Activated naive CD8-positive, alpha-beta T cell treated with anti-CD3 and anti-CD28 coated beads, Interleukin-2, amount 50 U/mL, for 16 hours (primary cell): ENCODE results near the gene UBE3D.

Source experiments
- DNase-seq: peaks from one replicate; pipeline ENCODE4 v3.0.0-alpha.2; 2020; ENCODE audit warnings: low read depth, low spot score

UBE3D gene, protein sequence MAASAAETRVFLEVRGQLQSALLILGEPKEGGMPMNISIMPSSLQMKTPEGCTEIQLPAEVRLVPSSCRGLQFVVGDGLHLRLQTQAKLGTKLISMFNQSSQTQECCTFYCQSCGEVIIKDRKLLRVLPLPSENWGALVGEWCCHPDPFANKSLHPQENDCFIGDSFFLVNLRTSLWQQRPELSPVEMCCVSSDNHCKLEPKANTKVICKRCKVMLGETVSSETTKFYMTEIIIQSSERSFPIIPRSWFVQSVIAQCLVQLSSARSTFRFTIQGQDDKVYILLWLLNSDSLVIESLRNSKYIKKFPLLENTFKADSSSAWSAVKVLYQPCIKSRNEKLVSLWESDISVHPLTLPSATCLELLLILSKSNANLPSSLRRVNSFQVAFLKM

DNA sequence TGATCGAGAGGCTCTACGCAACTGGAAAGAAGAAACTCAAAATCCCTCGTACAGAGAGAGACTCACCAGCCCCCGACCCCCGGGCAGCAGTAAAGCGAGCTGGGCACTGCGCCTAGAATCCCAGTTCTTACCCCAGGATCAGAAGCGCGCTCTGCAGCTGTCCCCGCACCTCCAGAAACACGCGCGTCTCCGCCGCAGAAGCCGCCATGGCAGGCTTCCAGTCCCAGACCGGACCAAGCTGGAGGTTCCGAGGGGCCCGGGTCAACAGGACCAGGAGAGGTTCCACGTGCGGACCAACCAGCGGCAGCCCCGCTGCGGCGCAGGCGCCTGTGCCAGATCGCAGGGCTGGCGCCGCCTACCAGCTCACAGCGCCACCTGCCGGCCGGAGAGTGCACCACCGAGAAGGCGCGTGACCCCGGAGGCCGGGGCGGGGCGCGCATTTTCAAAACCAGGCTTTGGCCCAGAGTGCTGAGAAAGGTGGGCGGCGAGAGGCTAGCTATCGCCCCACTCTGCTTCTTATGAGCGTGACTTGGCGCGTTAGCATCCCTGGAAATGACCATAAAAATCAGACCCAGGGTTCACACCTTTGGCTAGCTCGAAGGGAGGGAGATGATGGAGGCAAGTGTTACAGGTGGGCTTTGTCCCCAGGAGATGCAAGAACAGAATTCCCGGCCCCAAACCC, at the start of gene UBE3D:
TSS of gene UBE3D (minus strand) at position 331 of the 682 bp plus-strand sequence. CDS start at position 208, 123 bp downstream.
- peak; percentile 85 for DNase-seq

DNA sequence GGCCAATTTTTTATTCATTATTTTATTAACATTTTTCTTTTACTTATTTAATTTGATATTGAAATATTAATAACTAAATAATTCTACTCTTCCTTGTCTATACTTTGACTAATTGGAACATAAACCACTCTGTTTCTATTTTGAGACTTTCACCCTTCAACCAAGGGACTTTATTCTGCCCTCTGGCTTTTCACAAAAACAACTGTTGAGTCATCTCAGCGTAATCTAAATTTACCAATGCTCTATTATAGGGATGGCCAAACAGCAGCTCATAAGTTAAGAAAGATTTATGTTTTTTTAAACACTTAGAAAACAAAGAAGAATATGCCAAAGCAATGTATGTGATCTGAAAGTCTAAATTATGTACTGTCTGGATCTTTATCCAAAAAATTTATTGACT, 48.5 kb upstream of the UBE3D start:
- no peak for DNase-seq

DNA sequence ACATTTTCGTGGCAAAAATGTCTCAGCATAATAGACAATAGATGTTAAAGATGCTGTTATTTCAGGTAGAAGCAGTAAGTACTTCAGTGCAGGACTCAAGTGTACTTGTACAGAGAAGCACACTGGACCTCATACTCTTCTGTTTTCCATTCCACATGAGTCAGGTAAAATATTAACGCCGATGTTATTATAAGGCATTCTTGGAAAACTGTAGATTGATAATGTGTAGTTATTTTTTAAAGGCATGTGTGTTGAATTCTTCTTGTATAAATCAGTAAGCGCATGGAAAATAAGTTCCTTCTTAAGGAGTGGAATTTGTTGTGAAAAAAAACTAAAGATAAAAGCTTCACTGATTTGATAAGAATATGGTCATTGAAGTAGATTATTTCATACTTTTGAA, 47.6 kb upstream of the UBE3D start:
- no peak for DNase-seq

DNA sequence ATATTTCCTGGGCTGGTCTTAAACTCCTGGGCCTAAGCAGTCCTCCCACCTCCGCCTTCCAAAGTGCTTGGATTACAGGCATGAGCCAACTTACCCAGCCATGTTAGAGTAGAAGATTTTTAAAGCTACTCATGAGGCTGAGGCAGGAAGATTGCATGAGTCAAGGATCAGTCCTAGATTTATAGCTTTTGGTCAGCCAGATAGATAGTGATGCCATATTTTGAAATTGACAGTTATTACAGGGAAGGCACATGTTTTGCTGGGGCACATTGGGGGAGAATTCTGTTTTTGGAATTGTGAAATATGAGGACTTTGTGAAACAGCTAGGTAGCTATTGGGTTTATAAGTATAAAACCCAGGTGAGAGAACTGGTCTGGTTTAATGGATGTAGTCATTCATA, 42.7 kb upstream of the UBE3D start:
- DNase-seq: no peak

DNA sequence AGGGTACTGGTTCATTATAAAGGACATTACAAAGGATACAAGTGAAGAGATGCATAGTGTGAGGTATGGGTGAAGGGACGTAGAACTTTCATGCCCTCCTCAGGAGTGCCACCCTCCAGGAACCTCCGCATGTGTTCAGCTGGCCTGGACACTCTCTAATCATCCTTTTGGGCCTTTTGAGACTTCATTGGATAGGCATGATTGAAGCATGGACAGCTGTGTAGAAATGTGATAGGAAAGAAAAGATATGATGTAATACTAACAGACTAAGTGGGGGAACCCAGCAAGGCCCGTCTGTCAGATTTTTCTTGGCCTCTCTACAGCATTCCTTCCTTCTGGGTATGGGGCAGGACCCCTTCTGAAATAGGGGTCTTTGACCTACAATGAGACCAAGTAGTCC, 32.9 kb upstream of the UBE3D start:
- DNase-seq: no peak

DNA sequence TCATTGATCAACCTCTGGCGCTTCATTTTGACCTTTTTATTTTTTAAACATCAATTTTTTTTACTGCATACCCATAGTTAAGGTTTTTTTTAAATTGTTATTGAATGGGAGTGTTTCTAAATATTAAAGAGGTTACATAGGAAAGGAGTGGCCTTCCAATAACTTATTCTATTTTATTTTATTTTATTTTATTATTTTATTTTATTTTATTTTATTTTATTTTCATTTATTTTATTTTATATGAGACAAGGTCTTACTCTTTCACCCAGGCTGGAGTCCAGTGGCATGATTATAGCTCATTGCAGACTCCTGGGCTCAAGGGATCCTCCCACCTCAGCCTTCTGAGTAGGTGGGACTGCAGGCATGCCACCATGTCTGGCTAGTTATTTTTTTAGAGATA, 32.0 kb upstream of the UBE3D start:
- no peak for DNase-seq

DNA sequence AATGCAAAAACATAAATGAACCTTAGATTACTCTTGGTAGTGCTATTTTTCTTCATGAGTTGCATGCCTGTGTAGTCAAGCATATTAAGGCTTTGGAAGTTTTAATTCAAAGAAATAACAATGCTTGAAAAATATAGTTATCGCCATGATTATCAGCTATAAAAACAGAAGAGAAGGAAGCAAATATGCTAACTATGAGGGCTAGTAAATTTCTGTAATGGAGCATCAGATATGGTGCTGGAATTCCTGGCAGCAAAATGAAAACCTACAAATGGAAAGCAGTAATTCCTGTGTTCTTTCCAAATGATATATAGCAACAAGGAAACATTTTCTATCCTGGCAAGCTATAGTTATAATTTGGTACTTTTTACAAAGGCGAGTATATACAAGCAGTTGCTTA, 31.6 kb upstream of the UBE3D start:
- no peak for DNase-seq

DNA sequence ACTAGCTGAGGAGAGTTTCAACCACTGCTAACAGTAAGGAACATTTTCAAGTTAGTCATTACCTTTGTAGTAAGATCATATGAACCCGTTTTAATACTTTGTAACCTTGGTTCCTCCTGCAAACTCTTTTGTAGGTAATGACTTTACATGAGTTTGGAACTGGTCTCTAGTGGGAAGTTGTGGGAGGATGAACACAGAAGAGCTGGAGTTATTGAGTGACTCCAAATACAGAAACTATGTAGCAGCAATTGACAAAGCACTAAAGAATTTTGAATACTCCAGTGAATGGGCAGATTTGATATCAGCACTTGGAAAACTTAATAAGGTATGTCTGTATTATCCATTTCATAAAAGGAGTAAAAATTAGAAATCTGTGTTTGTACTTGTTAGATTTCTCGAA, 31.1 kb upstream of the UBE3D start:
- no peak for DNase-seq

DNA sequence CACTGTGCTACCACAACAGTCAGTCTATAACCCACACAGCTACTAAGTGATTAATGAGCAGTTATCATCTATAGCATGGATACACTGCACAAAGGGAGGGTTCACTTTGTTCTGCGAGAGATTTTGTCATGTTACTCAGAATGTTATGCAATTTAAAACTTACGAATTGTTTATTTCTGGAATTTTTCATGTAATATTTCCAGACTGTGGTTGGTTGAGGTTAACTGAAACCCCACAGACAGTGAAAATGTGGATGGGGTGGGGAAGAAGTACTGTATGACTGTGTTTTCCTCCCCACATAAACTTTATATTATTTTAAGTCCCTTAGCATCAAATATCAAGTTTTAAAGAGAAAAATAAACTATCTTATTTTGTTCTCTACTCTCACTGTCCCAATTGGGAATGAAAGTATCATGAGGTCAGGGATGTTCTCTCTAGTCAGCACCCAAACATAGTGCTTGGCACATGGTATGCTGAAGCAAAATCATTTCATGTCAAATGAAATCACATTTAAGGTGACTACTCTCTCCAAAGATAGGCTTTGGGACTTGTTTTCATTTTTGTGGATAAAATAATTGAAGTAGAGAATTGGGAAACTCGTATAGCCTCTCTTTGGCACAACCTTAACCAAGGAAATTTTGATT, 27.2 kb upstream of the UBE3D start:
- no peak for DNase-seq

DNA sequence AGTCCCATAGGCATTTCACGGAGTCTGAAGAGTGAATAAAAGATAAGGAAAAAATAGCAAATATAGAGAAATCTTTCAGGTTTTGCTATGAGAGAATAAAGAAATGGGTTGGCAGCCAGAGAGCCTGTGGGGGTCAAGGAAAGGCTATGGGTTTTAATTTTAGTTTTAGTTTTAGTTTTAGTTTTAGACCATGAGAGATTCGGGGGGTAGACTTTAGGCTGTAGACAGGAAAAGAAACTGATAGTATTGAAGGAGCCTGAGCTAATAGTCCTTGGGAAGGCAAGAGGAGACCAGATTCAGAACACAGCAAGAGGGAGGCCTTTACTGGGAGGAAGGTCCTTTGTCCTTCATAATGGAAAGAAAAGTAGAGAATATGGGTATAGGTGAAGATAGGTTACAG, 21.1 kb upstream of the UBE3D start:
- DNase-seq: no peak

DNA sequence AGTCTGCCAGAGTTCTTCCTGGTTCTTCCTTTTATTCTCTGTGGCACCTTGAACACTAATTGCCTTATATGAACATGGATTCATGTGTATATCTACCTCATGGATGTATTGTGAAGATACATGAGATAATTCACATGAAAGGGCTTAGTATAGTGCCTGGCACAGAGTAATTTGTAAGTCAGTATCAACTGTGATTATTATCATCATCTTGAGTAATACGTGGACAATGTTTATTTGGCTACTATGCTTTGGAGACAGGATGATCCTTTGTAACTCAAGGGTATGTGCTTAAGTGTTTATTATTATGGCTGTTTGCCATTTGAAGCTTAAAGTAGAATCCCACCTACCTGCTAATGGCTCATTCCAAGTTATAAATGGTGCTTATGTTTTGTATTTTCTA, 17.8 kb upstream of the UBE3D start:
- no peak for DNase-seq

DNA sequence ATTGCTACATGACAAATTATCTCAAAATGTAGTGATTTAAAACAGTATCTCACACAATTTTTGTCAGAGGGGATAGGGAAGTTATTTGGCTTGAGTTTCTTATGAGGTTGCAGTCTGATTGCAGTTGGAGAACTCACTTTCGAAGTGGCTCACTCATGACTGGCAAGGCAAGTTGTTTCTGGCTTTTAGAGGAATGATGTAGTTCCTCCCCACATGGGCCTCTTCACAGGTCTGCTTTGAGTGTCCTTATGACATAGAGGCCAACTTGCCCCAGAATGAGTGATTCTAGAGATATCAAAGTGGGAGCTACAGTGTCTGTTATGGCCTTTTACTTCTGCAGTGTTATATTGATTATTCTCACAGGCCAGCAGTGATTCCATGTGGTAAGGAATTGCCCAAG, 8.0 kb upstream of the UBE3D start:
- no peak for DNase-seq

DNA sequence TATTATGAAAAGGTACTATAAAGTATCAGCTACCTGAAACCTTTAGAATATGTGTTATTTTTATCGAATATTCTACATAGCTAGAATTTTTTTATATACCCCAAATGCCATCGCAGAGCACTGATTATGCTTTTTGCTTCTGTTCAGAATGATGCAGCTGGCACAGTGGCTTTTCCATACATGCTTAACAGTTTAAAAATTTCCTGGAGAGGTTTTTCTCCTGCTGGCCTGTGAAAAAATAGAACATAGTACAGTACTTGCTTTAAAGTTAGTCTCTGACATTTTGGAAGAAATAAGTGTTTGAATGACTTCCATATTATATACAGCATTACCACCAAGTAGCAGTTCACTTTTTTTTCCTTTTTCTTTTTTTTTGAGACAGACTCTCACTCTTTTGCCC, 7.1 kb upstream of the UBE3D start:
- DNase-seq: no peak

DNA sequence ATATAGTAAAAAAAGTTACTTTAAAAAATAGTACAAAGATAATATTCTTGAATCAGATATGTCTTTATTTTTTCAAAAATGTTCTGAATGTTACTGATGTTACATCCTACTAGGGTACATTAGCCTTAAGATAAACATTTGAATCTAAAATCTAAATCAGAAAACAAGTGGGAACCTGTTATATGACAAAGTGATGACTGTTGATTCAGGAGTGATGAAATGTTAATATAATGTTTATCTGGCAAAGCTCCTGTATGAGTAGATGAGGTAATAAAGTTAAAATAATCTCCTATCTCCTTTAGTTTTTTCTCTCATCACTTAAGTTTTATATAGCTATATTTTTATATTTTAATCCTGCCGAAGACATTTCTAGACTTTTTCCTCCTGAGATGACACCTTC, 6.1 kb upstream of the UBE3D start:
- DNase-seq: no peak

DNA sequence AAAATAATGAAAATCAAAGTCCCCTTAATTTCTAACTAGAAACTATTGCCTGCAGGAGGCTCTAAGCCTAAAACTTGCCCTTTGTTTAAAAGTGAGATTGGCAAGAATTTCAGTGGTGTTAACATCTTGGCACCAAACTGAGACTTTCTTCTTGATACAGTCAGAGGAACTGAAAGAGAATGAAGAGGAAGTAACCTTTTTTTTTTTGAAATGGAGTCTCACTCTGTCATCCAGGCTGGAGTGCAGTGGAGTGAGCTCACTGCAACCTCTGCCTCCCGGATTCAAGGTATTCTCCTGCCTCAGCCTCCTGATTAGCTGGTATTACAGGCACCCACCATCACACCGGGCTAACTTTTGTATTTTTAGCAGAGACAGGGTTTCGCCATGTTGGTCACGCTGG, 5.4 kb upstream of the UBE3D start:
- no peak for DNase-seq

DNA sequence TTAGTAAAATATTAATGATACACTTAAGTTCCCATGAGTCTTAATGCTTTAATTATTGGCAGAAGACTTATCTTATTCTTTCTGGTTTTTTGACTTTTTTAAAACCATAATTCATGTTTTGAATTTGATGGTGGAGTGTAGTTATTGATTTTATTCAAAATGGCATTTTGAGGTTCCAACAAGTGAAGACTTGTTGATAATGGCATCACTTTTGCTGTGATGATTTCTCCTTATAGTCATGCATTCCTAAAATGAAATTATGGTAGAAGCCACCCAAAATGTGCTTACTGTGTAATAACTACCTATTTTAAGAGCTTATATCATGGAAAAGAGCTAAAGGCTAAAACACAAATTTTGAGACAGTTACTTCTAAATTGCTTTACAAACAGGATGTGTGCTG, 4.0 kb upstream of the UBE3D start:
- DNase-seq: no peak

DNA sequence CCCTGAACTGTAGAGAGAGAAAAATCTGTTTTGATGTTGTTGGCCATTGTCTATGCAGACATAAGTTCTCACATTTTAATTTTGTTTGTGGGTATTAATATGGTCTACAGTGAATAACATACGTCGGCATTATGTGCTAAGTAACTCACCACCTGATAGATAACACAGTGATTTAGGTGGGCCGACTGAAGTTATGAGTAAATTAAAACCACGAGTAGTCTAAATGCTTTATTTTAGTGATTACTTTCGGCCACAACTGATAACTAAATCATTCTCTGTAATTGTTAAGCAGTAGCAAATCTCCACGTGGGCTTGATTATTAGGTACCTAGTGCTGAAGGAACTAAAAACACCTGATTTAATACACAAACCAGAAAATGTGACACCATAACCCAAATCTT, 3.0 kb upstream of the UBE3D start:
- no peak for DNase-seq

DNA sequence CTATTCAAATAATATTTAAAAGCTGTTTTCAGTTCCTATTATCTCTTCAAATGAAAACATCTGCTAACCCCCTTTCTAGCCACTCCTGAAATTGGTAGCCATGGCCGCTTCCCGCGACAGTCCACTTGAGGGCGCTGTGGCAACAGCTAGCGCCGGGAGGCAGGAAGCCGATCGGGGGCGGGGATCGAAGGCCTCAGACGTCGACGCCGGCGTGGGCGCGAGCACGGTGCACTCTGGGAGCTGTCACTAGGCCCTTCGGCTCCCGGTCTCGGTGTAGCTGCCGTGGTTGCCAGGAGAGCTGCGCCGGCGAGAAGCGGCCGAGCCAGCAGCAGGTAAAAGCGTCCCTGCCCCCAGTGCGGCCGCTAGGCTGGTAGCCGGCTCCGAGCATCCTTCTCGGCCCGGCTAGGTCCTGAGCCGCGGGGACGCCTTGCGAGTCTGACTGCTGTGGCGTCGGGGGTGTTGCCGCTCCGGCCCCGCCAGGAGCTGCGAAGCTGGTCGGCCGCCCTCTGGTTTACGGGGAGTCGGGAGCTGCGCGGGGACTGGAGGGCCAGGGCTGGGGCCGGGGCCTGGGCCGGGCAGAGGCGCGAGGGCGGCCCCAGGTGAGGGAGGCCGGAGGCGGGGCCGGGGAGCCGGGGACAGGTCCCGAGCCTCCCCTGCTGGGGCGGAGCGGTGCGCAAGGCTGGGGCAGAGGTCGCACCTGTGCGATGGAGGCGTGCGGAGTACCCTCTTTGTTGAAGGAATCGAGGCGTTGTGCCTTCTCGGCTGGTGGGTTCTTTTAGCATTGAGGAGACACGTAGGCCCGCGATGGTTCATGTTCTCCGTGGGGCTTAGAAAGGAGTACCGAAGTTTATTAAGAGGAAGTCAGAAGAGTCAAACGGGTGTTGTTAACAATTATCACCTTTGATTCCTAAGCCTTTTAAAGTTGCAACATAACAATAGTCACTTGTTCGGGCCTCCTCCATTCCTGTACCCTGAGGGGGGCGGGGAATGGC, 2.1 kb upstream of the UBE3D start, which contains the start of gene DOP1A:
TSS of gene DOP1A (plus strand) at position 224 of the 992 bp plus-strand sequence. CDS start 29,307 bp downstream, outside the sequence.
- DNase-seq: peak; percentile 97

DNA sequence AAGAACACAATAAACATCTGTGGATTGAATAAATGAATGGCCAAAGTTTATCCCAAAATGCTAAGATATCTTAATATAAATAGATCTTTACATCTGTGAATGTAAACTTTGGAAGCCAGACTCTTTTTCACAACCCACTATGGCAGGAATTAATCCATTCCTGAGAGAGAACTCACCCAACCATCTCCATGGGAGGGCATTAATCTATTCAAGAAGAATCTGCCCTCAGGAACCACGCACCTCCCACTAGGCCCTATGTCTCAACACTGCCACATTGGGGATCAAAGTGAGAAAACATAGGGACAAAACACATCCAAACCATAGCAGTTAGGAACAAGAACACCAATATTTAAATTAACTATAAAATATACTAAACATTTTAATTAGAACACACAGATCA, 3.4 kb downstream of the UBE3D start:
- DNase-seq: no peak

DNA sequence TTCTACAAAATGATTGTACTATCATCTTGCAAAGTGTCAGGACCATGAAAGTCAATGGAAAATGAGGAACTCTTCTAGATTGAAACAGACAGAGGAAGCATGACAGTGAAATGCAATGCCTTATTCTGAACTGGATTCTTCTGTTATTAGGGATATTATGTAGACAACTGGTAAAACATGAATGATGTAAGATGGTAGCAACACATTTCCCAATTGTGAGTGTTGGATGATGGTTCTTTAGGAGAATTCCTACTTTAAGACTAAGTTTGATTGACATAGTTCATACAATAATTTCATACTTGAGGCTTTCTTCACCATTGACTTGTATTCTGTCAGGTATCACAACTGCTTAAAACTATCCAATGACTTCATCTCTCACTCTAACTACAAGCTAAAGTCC, 4.5 kb downstream of the UBE3D start:
- no peak for DNase-seq

DNA sequence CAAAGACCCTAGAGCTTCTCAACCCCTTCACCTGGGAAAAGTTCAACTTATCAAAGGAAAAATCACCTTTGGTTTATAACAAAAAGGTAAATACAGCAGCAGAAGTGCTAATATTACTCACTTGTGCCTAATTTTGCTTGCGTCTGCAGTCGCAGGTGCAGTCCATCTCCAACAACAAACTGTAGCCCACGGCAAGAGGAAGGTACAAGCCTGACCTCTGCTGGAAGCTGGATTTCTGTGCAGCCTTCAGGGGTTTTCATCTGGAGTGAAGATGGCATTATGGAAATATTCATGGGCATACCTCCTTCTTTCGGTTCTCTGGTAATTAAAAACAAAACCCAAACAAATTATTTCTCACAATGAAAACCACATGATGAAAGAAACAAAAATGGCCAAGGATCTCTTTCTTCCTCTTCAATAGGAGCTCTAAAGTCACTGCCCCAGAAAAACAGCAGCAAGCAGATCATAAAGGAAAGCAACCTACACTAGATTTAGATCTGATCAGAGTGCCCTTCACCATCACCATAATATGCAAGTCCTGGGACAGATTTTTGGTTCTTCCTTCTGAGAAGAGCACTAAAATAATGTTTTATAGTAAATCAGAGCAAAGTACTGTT, 7.8 kb downstream of the UBE3D start:
- DNase-seq: no peak
